A673 (cell line): Measurements from ENCODE around the gene ADAMTSL2. TPM values are rescaled to one million over a fixed set of nuclear protein-coding genes. Genes with fewer than 3 reads are reported as not detected.

ENCODE experiments used
- BruUV-seq: library from RNA; stranded (reverse); fragments of 400-500 nt; replicated peaks from 2 replicates; lab custom pipeline; 2021; lab: Mats Ljungman, UMichigan
- CTCF ChIA-PET: fragments of 300-600 bp; sonication (Branson Sonifier 250); formaldehyde crosslinking; loops from one replicate; lab custom pipeline; 2022; ENCODE audit warnings: antibody characterized with exemption; lab: Charles Lee
- POLR2A ChIA-PET: fragments of 300-600 bp; sonication (Branson Sonifier 250); formaldehyde crosslinking; loops from one replicate; lab custom pipeline; 2022; ENCODE audit warnings: antibody characterized with exemption; ENCODE audit not compliant: low non-redundant PET; lab: Charles Lee
- DNase-seq: peaks from one replicate; pipeline ENCODE4 v3.0.0-alpha.2; 2015; ENCODE audit warnings: low spot score
- H3K27ac ChIP-seq: fragments of 200-600 bp; sonication (generic); 2 replicates; pipeline ENCODE4 v1.5.1; 2016; ENCODE audit warnings: mixed run types, low read depth, mild to moderate bottlenecking, mixed read lengths, antibody characterized with exemption, low read length; ENCODE audit not compliant: poor library complexity, severe bottlenecking
- H3K27me3 ChIP-seq: fragments of 200-600 bp; sonication (generic); replicated peaks from 2 replicates; pipeline ENCODE4 v1.6.1; 2017; ENCODE audit warnings: mixed run types, low read depth, mild to moderate bottlenecking, mixed read lengths, antibody characterized with exemption, low read length; ENCODE audit not compliant: insufficient read depth, poor library complexity
- H3K36me3 ChIP-seq: fragments of 200-600 bp; sonication (generic); 2 replicates; pipeline ENCODE4 v1.6.1; 2016; ENCODE audit warnings: mixed run types, mild to moderate bottlenecking, mixed read lengths, antibody characterized with exemption, low read length; ENCODE audit not compliant: insufficient read depth, poor library complexity, severe bottlenecking
- H3K4me1 ChIP-seq: fragments of 200-600 bp; sonication (generic); 2 replicates; pipeline ENCODE4 v1.6.1; 2017; ENCODE audit warnings: mixed run types, mild to moderate bottlenecking, mixed read lengths, antibody characterized with exemption, low read length; ENCODE audit not compliant: insufficient read depth, poor library complexity, severe bottlenecking
- H3K4me3 ChIP-seq: fragments of 200-600 bp; sonication (generic); 2 replicates; pipeline ENCODE4 v1.5.1; 2016; ENCODE audit warnings: low read depth, mixed run types, mild to moderate bottlenecking, mixed read lengths, low read length; ENCODE audit not compliant: poor library complexity, severe bottlenecking
- H3K9me3 ChIP-seq: fragments of 200-600 bp; sonication (generic); 2 replicates; pipeline ENCODE4 v1.6.1; 2016; ENCODE audit warnings: mixed run types, low read depth, mild to moderate bottlenecking, mixed read lengths, antibody characterized with exemption, low read length; ENCODE audit not compliant: poor library complexity, severe bottlenecking
- CTCF ChIP-seq: fragments of 300-800, 200-600 bp; sonication (generic); conservative IDR thresholded peaks from 2 replicates; pipeline ENCODE4 v1.5.1; 2017; ENCODE audit warnings: low read depth, mild to moderate bottlenecking, antibody characterized with exemption, low read length, moderate library complexity, mixed read lengths
- EZH2 ChIP-seq: fragments of 200-600 bp; sonication (generic); IDR thresholded peaks from 2 replicates; pipeline ENCODE4 v1.6.1; 2017; ENCODE audit warnings: borderline replicate concordance, low read depth, mild to moderate bottlenecking, mixed read lengths, antibody characterized with exemption, low read length; ENCODE audit not compliant: poor library complexity, severe bottlenecking
- intact Hi-C: fragments of 100-400 bp; cut with micrococcal nuclease; formaldehyde crosslinking; loops from one replicate; pipeline ENCODE4 v1.10.0; 2022; ENCODE audit not compliant: unreplicated experiment
- total RNA-seq: library from RNA; stranded (reverse); gene quantifications from 2 replicates; pipeline ENCODE4 v1.2.3, GENCODE V29; 2021

Gene ADAMTSL2
- total RNA-seq, 1 experiment from 2014 or later = 0.06 TPM

GRCh38 chr9:133510926-133511505, 23.5 kb upstream of the ADAMTSL2 start:
- no peaks in the 10 kb centered on the region for H3K36me3 ChIP-seq
- ChIA-PET CTCF (no interaction called here), POLR2A (no interaction called here)
- H3K4me3 ChIP-seq = no peak overlapping the region
- peaks cover 11% of the 10 kb centered on the region for H3K4me1 ChIP-seq
- no peak for TF ChIP-seq EZH2
- TF ChIP-seq CTCF = no peak
- no TSS peak for BruUV-seq
- DNase-seq = no peak
- H3K9me3 ChIP-seq = no peaks in the 10 kb centered on the region
- H3K27me3 ChIP-seq = no peaks in the 10 kb centered on the region
- intact Hi-C loops = no loop called here
- no peak overlapping the region for H3K27ac ChIP-seq

DNA sequence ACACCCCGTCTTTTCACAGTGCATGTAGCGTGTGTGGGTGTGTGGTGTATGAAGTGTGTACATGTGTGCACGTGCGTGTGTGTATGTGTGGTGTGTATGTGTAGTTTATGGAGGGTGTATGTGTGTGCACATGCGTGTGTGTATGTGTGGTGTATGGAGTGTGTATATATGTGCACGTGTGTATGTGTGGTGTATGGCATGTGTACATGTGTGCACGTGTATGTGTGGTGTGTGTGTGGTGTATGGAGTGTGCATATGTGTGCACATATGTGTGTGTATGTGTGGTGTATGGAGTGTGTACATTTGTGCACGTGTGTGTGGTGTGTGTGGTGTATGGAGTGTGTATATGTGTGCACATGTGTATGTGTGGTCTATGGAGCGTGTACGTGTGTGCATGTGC, 22.9 kb upstream of the ADAMTSL2 start:
- BruUV-seq = no TSS peak
- no peaks in the 10 kb centered on the region for H3K36me3 ChIP-seq
- no peaks in the 10 kb centered on the region for H3K9me3 ChIP-seq
- H3K4me1 ChIP-seq = peaks cover 11% of the 10 kb centered on the region
- ChIA-PET CTCF (no interaction called here), POLR2A (no interaction called here)
- intact Hi-C loops = no loop called here
- no peak for DNase-seq
- H3K27ac ChIP-seq = no peak overlapping the region
- no peak overlapping the region for H3K4me3 ChIP-seq
- no peaks in the 10 kb centered on the region for H3K27me3 ChIP-seq
- TF ChIP-seq EZH2 (no peak), CTCF (no peak)

DNA sequence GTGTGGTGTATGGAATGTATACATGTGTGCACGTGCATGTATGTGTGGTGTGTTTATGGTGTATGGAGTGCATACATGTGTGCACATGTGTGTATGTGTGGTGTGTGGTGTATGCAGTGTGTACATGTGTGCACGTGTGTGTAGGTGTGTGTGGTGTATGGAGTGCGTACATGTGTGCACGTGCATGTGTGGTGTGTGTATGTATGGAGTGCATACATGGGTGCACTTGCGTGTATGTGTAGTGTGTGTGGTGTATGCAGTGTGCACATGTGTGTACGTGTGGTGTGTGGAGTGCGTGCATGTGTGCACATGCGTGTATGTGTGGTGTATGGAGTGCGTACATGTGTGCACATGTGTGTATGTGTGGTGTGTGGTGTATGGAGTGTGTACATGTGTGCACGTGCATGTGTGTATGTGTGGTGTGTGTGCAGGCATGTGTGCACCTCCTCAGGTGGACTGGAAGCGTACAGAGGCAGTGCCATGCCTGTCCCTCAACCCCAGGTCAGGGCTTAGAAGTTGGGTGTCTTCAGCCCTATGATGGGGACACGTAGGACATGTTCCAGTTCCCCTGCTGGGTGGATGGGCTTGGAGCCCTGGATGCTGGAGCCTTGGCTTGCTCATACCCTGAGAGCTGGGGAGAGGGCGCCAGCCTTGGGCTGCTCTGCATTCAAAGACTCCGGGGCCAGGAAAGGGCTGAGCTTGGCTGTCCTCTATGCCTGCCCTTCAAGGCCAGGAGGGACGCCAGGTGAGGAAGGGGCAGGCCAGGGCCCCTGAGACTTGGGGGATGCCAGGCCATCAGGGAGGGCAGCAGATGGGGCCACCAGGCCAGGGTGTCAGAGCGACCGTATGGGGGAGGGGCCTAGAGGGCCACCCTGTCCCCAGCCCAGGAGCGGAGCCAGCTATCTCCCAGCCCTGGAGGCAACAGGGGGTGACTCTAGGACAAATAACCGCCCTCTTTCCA, 22.0 kb upstream of the ADAMTSL2 start:
- Histone ChIP-seq H3K4me1 (peaks cover 11% of the 10 kb centered on the region), H3K9me3 (no peaks in the 10 kb centered on the region), H3K27me3 (no peaks in the 10 kb centered on the region), H3K27ac (no peak overlapping the region), H3K4me3 (no peak overlapping the region), H3K36me3 (no peaks in the 10 kb centered on the region)
- no peak for DNase-seq
- BruUV-seq = no TSS peak
- ChIA-PET POLR2A (no interaction called here), CTCF (no interaction called here)
- TF ChIP-seq EZH2 (no peak), CTCF (no peak)
- intact Hi-C loops = no loop called here
